ENCODE results near the gene OCIAD1.

OCIAD1 gene

GRCh38 chr4:48902266-48902665, 71.4 kb downstream of the OCIAD1 start:
- peaks cover 16% of the 10 kb centered on the region; the same call in 1 of the 2 replicates for H3K4me1 ChIP-seq (ENCODE audit: low read length)
- no peaks in the 10 kb centered on the region for H3K27me3 ChIP-seq (replicated peaks; ENCODE audit: insufficient read depth, low read length)
- no peak overlapping the region for H3K4me3 ChIP-seq (ENCODE audit: low read length)
- no peaks in the 10 kb centered on the region; the same call in 1 of the 2 replicates for H3K36me3 ChIP-seq (replicated peaks; ENCODE audit: insufficient read depth, low read length)
- H3K27ac ChIP-seq (ENCODE audit: low read length), result no peak overlapping the region
- H3K79me2 ChIP-seq (ENCODE audit: low read length), result peaks cover 9% of the 10 kb centered on the region
- no peak overlapping the region for H3K4me2 ChIP-seq (ENCODE audit: low read depth, low read length)
- H3K9me3 ChIP-seq (replicated peaks; ENCODE audit: insufficient read depth, low read length), result no peaks in the 10 kb centered on the region
- TF ChIP-seq CTCF (IDR thresholded peaks at IDR 0.05; ENCODE audit: low read length), result no peak
- no peak for TF ChIP-seq EZH2phosphoT487 (IDR thresholded peaks at IDR 0.05; ENCODE audit: low read length)
- no peak for TF ChIP-seq EZH2 (optimal IDR thresholded peaks at IDR 0.05; ENCODE audit: low read depth, low read length)
- no peaks in the 10 kb centered on the region for H3K9me2 ChIP-seq (replicated peaks; ENCODE audit: insufficient read depth, low read length)
- no peak overlapping the region for H2AFZ ChIP-seq (ENCODE audit: low read length)
- no peaks in the 10 kb centered on the region for H4K20me1 ChIP-seq (ENCODE audit: insufficient read depth, low read length)
- no peak for DNase-seq
- H3F3A ChIP-seq (ENCODE audit: insufficient read depth, low read length), result no peaks in the 10 kb centered on the region; the same call in 1 of the 2 replicates
- H3K9ac ChIP-seq (ENCODE audit: low read length), result no peak overlapping the region

GRCh38 chr4:48904101-48904500, 73.2 kb downstream of the OCIAD1 start:
- Histone ChIP-seq H2AFZ (ENCODE audit: low read length) (no peak overlapping the region), H3K36me3 (replicated peaks; ENCODE audit: insufficient read depth, low read length) (no peaks in the 10 kb centered on the region; the same call in 1 of the 2 replicates), H4K20me1 (ENCODE audit: insufficient read depth, low read length) (no peaks in the 10 kb centered on the region), H3K4me3 (ENCODE audit: low read length) (no peak overlapping the region), H3K27ac (ENCODE audit: low read length) (no peak overlapping the region), H3K9me2 (replicated peaks; ENCODE audit: insufficient read depth, low read length) (no peaks in the 10 kb centered on the region), H3K9ac (ENCODE audit: low read length) (no peak overlapping the region), H3K4me1 (ENCODE audit: low read length) (peaks cover 16% of the 10 kb centered on the region; the same call in 1 of the 2 replicates), H3K27me3 (replicated peaks; ENCODE audit: insufficient read depth, low read length) (no peaks in the 10 kb centered on the region), H3K79me2 (ENCODE audit: low read length) (peaks cover 9% of the 10 kb centered on the region), H3F3A (ENCODE audit: insufficient read depth, low read length) (no peaks in the 10 kb centered on the region; the same call in 1 of the 2 replicates), H3K9me3 (replicated peaks; ENCODE audit: insufficient read depth, low read length) (no peaks in the 10 kb centered on the region), H3K4me2 (ENCODE audit: low read depth, low read length) (no peak overlapping the region)
- DNase-seq, result peak; percentile 45
- no peak for TF ChIP-seq CTCF (IDR thresholded peaks at IDR 0.05; ENCODE audit: low read length)
- TF ChIP-seq EZH2 (optimal IDR thresholded peaks at IDR 0.05; ENCODE audit: low read depth, low read length), result no peak
- no peak for TF ChIP-seq EZH2phosphoT487 (IDR thresholded peaks at IDR 0.05; ENCODE audit: low read length)

- Histone ChIP-seq H2AFZ (ENCODE audit: low read length) (no peak overlapping the region), H3K27me3 (replicated peaks; ENCODE audit: insufficient read depth, low read length) (no peaks in the 10 kb centered on the region), H3K9ac (ENCODE audit: low read length) (no peak overlapping the region), H3F3A (ENCODE audit: insufficient read depth, low read length) (no peaks in the 10 kb centered on the region; the same call in 1 of the 2 replicates), H3K79me2 (ENCODE audit: low read length) (peaks cover 9% of the 10 kb centered on the region), H3K4me3 (ENCODE audit: low read length) (no peak overlapping the region), H3K4me1 (ENCODE audit: low read length) (peaks cover 16% of the 10 kb centered on the region; the same call in 1 of the 2 replicates), H3K9me2 (replicated peaks; ENCODE audit: insufficient read depth, low read length) (no peaks in the 10 kb centered on the region), H3K9me3 (replicated peaks; ENCODE audit: insufficient read depth, low read length) (no peaks in the 10 kb centered on the region), H4K20me1 (ENCODE audit: insufficient read depth, low read length) (no peaks in the 10 kb centered on the region), H3K36me3 (replicated peaks; ENCODE audit: insufficient read depth, low read length) (no peaks in the 10 kb centered on the region; the same call in 1 of the 2 replicates), H3K4me2 (ENCODE audit: low read depth, low read length) (no peak overlapping the region), H3K27ac (ENCODE audit: low read length) (no peak overlapping the region)
- TF ChIP-seq EZH2 (optimal IDR thresholded peaks at IDR 0.05; ENCODE audit: low read depth, low read length) (no peak), EZH2phosphoT487 (IDR thresholded peaks at IDR 0.05; ENCODE audit: low read length) (no peak), CTCF (IDR thresholded peaks at IDR 0.05; ENCODE audit: low read length) (no peak)
- DNase-seq, result no peak
Measured at GRCh38 chr4:48904541-48905142, 73.8 kb downstream of the OCIAD1 start.
